Activated T-cell treated with anti-CD3 and anti-CD28 coated beads, Interleukin-2, amount 50 U/mL, for 72 hours (primary cell): Measurements from ENCODE around the gene ACOX3. TPM values are rescaled to one million over a fixed set of nuclear protein-coding genes. Genes with fewer than 3 reads are reported as not detected.
A peak's percentile ranks its signal among the peaks of the same experiment; 100 is the strongest.

Source experiments
- ATAC-seq, 2 donors: fragments of 150-1000 bp; cut with Tn5 transposase; replicated peaks in 1 of 2; 2 replicates each; pipeline ENCODE4 v1.10.0; 2021; ENCODE audit warnings: moderate library complexity in 2 of 2, mild to moderate bottlenecking in 1 of 2
- DNase-seq, 2 donors: peaks; one replicate each; pipeline ENCODE4 v3.0.0; 2021 to 2022; ENCODE audit warnings: mixed read lengths in 1 of 2
- H3K27ac Mint-ChIP-seq: one replicate; pipeline ENCODE4 v1.8.0; 2022; ENCODE audit warnings: mild to moderate bottlenecking, moderate library complexity, mixed read lengths
- H3K27me3 Mint-ChIP-seq: one replicate; pipeline ENCODE4 v1.8.0; 2022; ENCODE audit warnings: low read depth, mixed read lengths
- H3K36me3 Mint-ChIP-seq, 2 donors: one replicate each; pipeline ENCODE4 v1.8.0; 2022; ENCODE audit warnings: mixed read lengths in 2 of 2, mild to moderate bottlenecking in 1 of 2; ENCODE audit not compliant: insufficient read depth in 2 of 2
- H3K4me1 Mint-ChIP-seq: one replicate; pipeline ENCODE4 v1.8.0; 2022; ENCODE audit warnings: low read depth, mixed read lengths
- H3K4me3 Mint-ChIP-seq, 2 donors: one replicate each; pipeline ENCODE4 v1.8.0; 2022; ENCODE audit warnings: mild to moderate bottlenecking in 2 of 2, mixed read lengths in 2 of 2, moderate library complexity in 2 of 2
- H3K9me3 Mint-ChIP-seq, 2 donors: one replicate each; pipeline ENCODE4 v1.8.0; 2022; ENCODE audit warnings: mixed read lengths in 2 of 2
- total RNA-seq, 2 donors: library from RNA; stranded (reverse); gene quantifications; one replicate each; pipeline ENCODE4 v1.2.3, GENCODE V29; 2022

Gene ACOX3
- total RNA-seq, 2 donors from 2014 or later = 22.2 to 31.2 TPM

DNA sequence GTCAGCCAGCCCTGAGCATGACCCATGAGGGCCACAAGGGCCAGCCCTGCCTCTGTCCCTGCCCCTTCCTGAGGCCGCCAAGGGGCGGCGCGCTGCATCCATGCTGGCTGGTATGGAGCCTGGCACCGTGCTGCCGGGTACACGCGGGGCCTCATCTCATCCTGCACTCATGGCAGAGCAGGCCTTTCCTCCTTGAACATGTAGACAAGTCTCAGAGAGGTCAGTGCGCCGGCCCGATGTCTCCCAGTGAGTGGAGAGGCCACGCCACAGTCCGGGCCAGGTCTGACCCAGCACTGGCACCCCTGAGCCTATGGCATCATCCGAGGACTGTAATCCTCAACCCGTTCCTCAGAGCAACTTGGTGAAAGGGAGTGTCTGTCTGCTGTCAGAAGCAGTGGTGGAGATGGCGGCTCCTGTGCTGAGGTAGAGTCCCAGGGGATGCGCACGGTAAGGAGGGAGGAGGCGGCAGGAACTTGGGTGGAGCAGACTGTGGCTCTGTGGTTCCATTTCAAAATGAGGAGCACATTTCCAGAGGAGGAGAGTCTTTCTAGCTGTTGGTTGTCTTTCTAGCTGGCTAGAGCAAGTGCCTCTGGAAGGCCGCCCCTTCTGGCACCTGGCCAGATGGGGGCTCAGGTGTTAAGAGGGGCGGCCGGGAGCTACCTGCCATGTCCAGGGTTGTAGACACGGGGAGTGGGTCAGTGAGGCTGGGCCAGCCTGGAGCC lies 32.8 kb upstream of the ACOX3 start:
- Mint-ChIP-seq H3K27me3 (no peaks in the 10 kb centered on the region), H3K27ac (no peak overlapping the region), H3K4me3 (no peak overlapping the region), H3K36me3 (no peaks in the 10 kb centered on the region), H3K9me3 (no peaks in the 10 kb centered on the region), H3K4me1 (no peaks in the 10 kb centered on the region)
- ATAC-seq (no peak), DNase-seq (no peak)

DNA sequence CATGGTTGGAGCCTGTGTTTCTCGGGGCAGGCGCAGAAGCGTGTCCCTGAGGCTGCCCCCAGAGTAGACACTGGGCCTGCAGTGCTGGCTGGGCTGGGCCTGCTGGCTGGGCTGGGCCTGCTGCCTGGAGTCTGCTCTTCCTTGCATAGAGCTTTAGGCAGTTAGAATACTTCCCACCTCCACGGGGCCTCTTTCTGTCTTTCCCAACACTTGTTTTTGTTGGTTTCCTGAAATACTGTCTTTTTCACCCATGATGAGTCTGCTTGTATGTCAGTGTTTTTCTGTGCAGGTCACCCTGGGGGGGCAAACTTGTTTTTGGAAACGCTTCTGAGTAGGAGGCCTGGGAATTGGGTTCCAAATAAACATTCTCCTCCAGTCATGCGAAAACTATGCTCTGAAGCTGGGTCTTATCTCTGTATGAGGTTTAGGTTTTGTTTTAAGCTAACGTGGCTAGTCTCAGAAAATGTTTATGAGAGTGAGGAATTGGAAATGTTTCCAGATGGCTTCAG lies 32.2 kb upstream of the ACOX3 start:
- no peak for DNase-seq
- Mint-ChIP-seq H3K36me3 (no peaks in the 10 kb centered on the region), H3K9me3 (no peaks in the 10 kb centered on the region), H3K27me3 (no peaks in the 10 kb centered on the region), H3K4me3 (no peak overlapping the region), H3K4me1 (no peaks in the 10 kb centered on the region), H3K27ac (no peak overlapping the region)
- ATAC-seq = no peak

GRCh38 chr4:8472158-8472688 lies 31.7 kb upstream of the ACOX3 start:
- DNase-seq = no peak
- Mint-ChIP-seq H3K4me1 (no peaks in the 10 kb centered on the region), H3K4me3 (no peak overlapping the region), H3K9me3 (no peaks in the 10 kb centered on the region), H3K27me3 (no peaks in the 10 kb centered on the region), H3K36me3 (no peaks in the 10 kb centered on the region), H3K27ac (no peak overlapping the region)
- ATAC-seq = no peak

DNA sequence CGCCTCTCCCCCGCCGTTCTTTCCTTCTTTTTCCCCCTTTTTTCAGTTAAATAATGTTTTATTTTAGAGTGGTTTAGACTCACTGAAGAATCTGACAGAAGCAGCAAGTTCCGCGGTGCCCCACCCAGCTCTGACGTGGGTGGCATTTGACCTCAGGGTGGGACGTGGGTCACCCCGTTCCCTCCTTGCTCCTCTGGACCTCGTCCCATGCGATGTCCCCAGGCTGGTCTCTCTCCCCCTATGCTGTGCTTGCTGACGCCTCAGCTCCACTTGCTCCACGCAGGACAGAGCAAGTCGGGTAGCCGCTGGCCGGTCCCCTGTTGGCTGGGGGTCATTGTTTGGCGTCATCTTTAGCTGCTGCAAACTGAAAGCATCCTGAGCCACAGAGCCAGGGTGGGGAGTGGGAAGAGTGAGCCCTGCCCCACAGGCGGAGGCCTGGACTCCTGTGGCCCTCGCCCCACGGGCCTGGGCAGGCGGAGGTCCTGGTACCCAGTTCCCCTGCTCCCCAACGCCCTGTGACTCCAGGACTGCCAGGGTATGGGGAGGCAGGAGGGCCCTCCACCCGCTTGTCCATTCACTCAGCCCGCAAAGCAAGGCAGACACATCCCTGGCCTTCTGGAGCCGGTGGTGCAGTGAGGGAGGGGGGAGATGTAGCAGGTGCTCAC lies 30.8 kb upstream of the ACOX3 start:
- Mint-ChIP-seq H3K4me3 (no peak overlapping the region), H3K36me3 (no peaks in the 10 kb centered on the region), H3K4me1 (no peaks in the 10 kb centered on the region), H3K27me3 (no peaks in the 10 kb centered on the region), H3K9me3 (no peaks in the 10 kb centered on the region), H3K27ac (no peak overlapping the region)
- ATAC-seq = no peak
- no peak for DNase-seq

- Mint-ChIP-seq H3K27me3 (no peaks in the 10 kb centered on the region), H3K4me3 (no peak overlapping the region), H3K4me1 (no peaks in the 10 kb centered on the region), H3K27ac (no peak overlapping the region), H3K36me3 (no peaks in the 10 kb centered on the region), H3K9me3 (no peaks in the 10 kb centered on the region)
- no peak for ATAC-seq
- DNase-seq = no peak
These were observed 30.0 kb upstream of the ACOX3 start for GRCh38 chr4:8470451-8471024.

DNA sequence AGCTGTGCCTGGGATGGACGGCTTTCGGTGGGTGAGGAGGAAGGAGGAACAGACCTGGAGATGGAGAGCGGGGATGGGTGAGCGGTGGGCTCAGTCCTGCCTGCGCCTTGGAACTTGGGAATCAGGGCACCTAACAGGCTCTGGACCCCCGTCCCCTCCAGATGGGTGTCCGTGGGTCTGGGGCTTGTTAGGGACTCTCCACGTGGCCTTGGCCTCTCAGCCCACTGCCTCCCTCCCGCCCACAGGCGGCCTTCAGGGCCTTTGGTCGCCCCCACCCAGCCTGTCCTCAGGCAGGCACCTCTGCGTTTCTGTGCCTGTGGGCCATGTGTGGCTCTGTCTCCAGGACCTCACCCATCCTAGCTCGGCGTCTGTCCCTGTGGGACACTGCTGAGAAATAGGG lies 29.0 kb upstream of the ACOX3 start:
- Mint-ChIP-seq H3K9me3 (no peaks in the 10 kb centered on the region), H3K36me3 (peaks cover 0 to 2% of the 10 kb centered on the region in 2 donors), H3K4me3 (no peak overlapping the region), H3K4me1 (no peaks in the 10 kb centered on the region), H3K27me3 (no peaks in the 10 kb centered on the region), H3K27ac (no peak overlapping the region)
- no peak for ATAC-seq
- no peak for DNase-seq

DNA sequence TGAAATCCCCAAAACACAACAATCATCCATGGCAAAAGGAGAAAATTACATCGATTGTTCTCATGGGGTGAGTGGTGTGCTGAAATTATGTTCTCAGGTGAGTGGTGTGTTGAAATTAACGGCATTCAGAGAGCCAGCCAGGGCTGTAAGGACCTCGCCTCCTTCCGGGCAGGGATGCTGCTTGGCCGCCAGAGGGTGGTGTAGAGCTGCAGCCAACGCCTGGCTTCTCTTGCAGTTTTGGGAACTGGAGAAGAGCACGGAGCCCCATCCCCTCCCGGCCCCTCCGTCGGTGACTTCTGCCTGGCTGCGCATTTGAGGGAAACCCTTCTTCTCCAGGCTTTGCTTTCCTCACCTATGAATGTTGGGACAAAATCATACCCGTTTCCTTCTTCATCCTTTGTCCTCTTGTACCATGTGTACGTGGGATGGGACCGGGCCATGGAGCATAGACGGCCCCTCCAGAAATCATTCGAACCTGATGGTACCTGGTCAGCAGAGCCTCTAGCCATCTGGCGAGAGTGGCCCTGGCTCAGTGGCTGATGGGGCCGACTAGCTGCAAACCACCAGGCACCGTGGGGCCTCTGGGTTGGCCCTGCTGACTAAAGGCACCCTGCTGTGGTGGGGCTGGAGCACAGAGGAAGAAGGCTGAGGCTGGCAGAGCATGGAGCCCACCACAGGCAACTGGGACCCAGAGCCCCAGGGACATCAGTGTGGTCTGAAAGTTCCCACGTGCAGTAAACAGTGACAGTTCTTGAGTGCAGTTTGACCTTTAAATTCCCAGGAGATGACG lies 28.4 kb upstream of the ACOX3 start:
- Mint-ChIP-seq H3K4me3 (no peak overlapping the region), H3K27me3 (no peaks in the 10 kb centered on the region), H3K36me3 (peaks cover 0 to 2% of the 10 kb centered on the region in 2 donors), H3K9me3 (no peaks in the 10 kb centered on the region), H3K27ac (no peak overlapping the region), H3K4me1 (no peaks in the 10 kb centered on the region)
- DNase-seq (peak; percentile 50 to 69), ATAC-seq (peak; percentile 68 to 71)

DNA sequence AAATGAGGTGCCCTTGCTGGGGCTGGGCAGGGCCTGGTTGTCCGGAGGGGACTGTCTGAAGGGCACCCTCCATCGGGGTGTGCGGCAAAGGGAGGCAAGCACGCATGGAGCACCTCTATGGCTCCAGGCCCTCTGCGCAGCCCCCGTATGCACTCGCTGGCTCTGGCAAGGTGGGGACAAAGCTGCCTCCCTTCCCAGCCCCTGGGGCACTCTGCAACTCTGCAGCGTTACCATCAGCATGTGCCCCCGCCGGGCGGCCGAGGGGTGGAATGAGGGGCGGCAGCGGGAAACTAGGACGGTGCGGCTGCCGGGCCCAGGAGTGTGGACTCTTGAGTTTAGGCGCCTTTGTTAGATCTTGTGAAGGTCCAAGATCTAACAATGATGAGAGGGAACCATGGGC lies 26.5 kb upstream of the ACOX3 start:
- no peak overlapping the region for H3K4me3 Mint-ChIP-seq
- ATAC-seq (peak in 1 of 2 donors; percentile 5), DNase-seq (no peak)
- peaks cover 0 to 2% of the 10 kb centered on the region in 2 donors for H3K36me3 Mint-ChIP-seq
- no peak overlapping the region for H3K27ac Mint-ChIP-seq
- H3K4me1 Mint-ChIP-seq = no peaks in the 10 kb centered on the region
- no peaks in the 10 kb centered on the region for H3K27me3 Mint-ChIP-seq
- H3K9me3 Mint-ChIP-seq = no peaks in the 10 kb centered on the region

DNA sequence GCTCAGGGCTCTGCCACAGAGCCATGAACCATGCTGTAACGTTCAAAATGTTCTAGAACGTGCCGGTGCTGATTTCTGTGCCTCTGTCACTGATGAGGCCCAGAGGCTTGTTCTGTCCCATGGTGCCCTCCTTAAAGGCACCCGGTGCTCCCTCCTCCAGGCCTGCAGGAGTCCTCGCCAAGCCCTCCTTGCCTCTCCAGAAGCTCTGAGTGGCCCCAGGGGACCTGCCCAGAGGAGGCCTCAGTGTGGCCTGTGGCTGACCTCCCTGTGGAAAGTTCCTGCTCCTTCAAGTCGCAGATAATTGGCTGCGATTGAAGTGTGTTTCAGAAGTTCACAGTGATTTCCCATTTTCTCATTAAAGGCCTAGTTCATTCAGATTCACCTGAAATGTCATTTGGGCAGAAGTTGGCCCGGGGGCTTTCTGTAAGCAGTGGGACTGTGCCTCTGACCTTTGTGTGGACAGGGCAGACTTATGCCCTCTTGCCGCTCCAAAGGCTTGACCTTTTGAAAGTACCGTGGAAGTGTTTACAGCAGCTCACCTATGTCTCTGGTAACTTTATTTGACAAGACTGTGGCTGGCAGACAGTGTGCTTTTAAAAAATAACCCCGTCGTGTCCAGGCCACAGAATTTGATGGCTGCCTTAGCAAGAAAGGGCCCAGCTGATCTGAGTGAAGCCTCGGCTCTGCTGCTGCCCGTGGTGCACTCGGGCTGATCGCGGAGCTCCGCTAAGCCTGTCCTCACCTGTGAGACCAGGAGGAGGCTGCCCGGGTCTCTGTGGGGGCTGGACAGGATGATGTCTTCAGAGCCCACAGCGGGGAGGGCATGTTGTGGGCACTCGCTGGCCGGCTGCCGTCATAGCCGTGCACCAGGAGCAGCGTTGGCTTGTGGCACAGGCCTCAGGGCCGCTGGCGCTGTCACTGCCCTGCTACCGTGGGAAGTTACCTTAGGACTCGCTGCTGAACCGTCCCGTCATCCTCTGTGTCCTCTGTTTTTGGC lies 25.4 kb upstream of the ACOX3 start:
- Mint-ChIP-seq H3K4me1 (no peaks in the 10 kb centered on the region), H3K36me3 (peaks cover 0 to 2% of the 10 kb centered on the region in 2 donors), H3K27ac (no peak overlapping the region), H3K4me3 (no peak overlapping the region), H3K27me3 (no peaks in the 10 kb centered on the region), H3K9me3 (no peaks in the 10 kb centered on the region)
- no peak for ATAC-seq
- DNase-seq = no peak

GRCh38 chr4:8464381-8464780 lies 23.9 kb upstream of the ACOX3 start:
- Mint-ChIP-seq H3K27me3 (no peaks in the 10 kb centered on the region), H3K4me3 (no peak overlapping the region), H3K4me1 (no peaks in the 10 kb centered on the region), H3K36me3 (peaks cover 1 to 2% of the 10 kb centered on the region in 2 donors), H3K9me3 (no peaks in the 10 kb centered on the region), H3K27ac (no peak overlapping the region)
- ATAC-seq (no peak), DNase-seq (no peak)

GRCh38 chr4:8463811-8464210 lies 23.3 kb upstream of the ACOX3 start:
- H3K27ac Mint-ChIP-seq = no peak overlapping the region

GRCh38 chr4:8461616-8462015 lies 21.1 kb upstream of the ACOX3 start:
- H3K27ac Mint-ChIP-seq = no peak overlapping the region
- ATAC-seq (no peak), DNase-seq (no peak)
- peaks cover 2 to 4% of the 10 kb centered on the region in 2 donors for H3K36me3 Mint-ChIP-seq
- H3K4me1 Mint-ChIP-seq = no peaks in the 10 kb centered on the region
- H3K9me3 Mint-ChIP-seq = no peaks in the 10 kb centered on the region
- no peak overlapping the region for H3K4me3 Mint-ChIP-seq
- no peaks in the 10 kb centered on the region for H3K27me3 Mint-ChIP-seq

More at GRCh38 chr4:8463811-8464210, 23.3 kb upstream of the ACOX3 start:
- DNase-seq = no peak
- no peaks in the 10 kb centered on the region for H3K27me3 Mint-ChIP-seq
- H3K4me1 Mint-ChIP-seq = no peaks in the 10 kb centered on the region
- no peak for ATAC-seq
- no peak overlapping the region for H3K4me3 Mint-ChIP-seq
- H3K36me3 Mint-ChIP-seq = peaks cover 1 to 2% of the 10 kb centered on the region in 2 donors
- H3K9me3 Mint-ChIP-seq = no peaks in the 10 kb centered on the region
